HepG2 (cell line): Measurements from ENCODE around the gene SEC14L5. TPM values are rescaled to one million over a fixed set of nuclear protein-coding genes. Genes with fewer than 3 reads are reported as not detected.
A peak's percentile ranks its signal among the peaks of the same experiment; 100 is the strongest.

Experiments used
- ATAC-seq: fragments of 200-7000 bp; cut with Tn5 transposase; 3 replicates; pipeline ENCODE4 v1.9.1; 2020; ENCODE audit warnings: mild to moderate bottlenecking, moderate library complexity
- BruUV-seq: library from RNA; stranded (reverse); fragments of 400-500 nt; replicated peaks from 2 replicates; lab custom pipeline; 2021; lab: Mats Ljungman, UMichigan
- CTCF ChIA-PET: fragments of 300-600 bp; formaldehyde crosslinking; extraction: SDS; loops from one replicate; lab custom pipeline; 2021; ENCODE audit warnings: low total read pairs, inconsistent platforms, low intra/inter-chr PET ratio; lab: Yijun Ruan, JAX
- POLR2A ChIA-PET: fragments of 350-600 bp; sonication (Branson Sonifier 250); formaldehyde crosslinking; loops from one replicate; lab custom pipeline; 2020; ENCODE audit warnings: antibody characterized with exemption, inconsistent platforms; lab: Yijun Ruan, JAX
- DNase-seq: peaks from one replicate; pipeline ENCODE4 v3.0.0-alpha.2; 2015; ENCODE audit warnings: low spot score
- FAIRE-seq: peaks from 3 replicates; lab custom pipeline; 2011; peaks lifted over from hg19 to GRCh38; lab: Jason Lieb, UNC
- H2AFZ ChIP-seq: one replicate; pipeline ENCODE4 v1.6.1; 2011; ENCODE audit warnings: low read length, inconsistent platforms
- H3K27ac ChIP-seq: fragments of 300-600 bp; 3 replicates; pipeline ENCODE4 v1.8.0; 2011; ENCODE audit warnings: mixed run types, mild to moderate bottlenecking, mixed read lengths, low read length, inconsistent platforms; ENCODE audit not compliant: insufficient read depth; ENCODE audit errors: extremely low read length
- H3K27me3 ChIP-seq, 2 experiments: fragments of 200-600 bp in 1 of 2; 2 replicates in 1 of 2; 3 replicates in 1 of 2; pipeline versions ENCODE4 v1.6.0 to v1.8.0; 2011; ENCODE audit warnings: low read length in 2 of 2, mild to moderate bottlenecking in 2 of 2, moderate library complexity in 2 of 2, inconsistent platforms in 1 of 2; ENCODE audit not compliant: insufficient read depth in 2 of 2, control insufficient read depth in 1 of 2
- H3K36me3 ChIP-seq, 2 experiments: fragments of 200-600 bp in 1 of 2; replicated peaks in 1 of 2; 2 replicates in 1 of 2; 3 replicates in 1 of 2; pipeline versions ENCODE4 v1.5.1 to v1.8.0; 2011; ENCODE audit warnings: low read length in 2 of 2, inconsistent platforms in 1 of 2; ENCODE audit not compliant: insufficient read depth in 2 of 2, control insufficient read depth in 1 of 2
- H3K4me1 ChIP-seq: 2 replicates; pipeline ENCODE4 v1.5.1; 2012; ENCODE audit warnings: low read length, inconsistent platforms; ENCODE audit not compliant: insufficient read depth
- H3K4me2 ChIP-seq: 2 replicates; pipeline ENCODE4 v1.6.0; 2011; ENCODE audit warnings: low read depth, low read length, inconsistent platforms
- H3K4me3 ChIP-seq, 3 experiments: fragments of 200-600 bp in 1 of 3; sonication (generic), shearing (Covaris generic) in 1 of 3; replicated peaks in 1 of 3; 2 replicates each; pipeline ENCODE4 v1.5.1; 2011 to 2016; ENCODE audit warnings: low read length in 3 of 3, inconsistent platforms in 2 of 3, low read depth in 2 of 3, mild to moderate bottlenecking in 2 of 3, control low read depth in 1 of 3, mixed read lengths in 1 of 3; ENCODE audit not compliant: insufficient read depth in 1 of 3
- H3K79me2 ChIP-seq: one replicate; pipeline ENCODE4 v1.6.1; 2011; ENCODE audit warnings: low read length, inconsistent platforms; ENCODE audit not compliant: insufficient read depth
- H3K9ac ChIP-seq: 2 replicates; pipeline ENCODE4 v1.6.0; 2011; ENCODE audit warnings: mild to moderate bottlenecking, low read depth, low read length, inconsistent platforms; ENCODE audit not compliant: insufficient read depth
- H3K9me3 ChIP-seq: 2 replicates; pipeline ENCODE4 v1.5.1; 2012; ENCODE audit warnings: mild to moderate bottlenecking, low read length
- H4K20me1 ChIP-seq: 2 replicates; pipeline ENCODE4 v1.6.0; 2011; ENCODE audit warnings: inconsistent platforms, mild to moderate bottlenecking, low read length, moderate library complexity; ENCODE audit not compliant: insufficient read depth
- ATF1 ChIP-seq: IDR thresholded peaks from 2 replicates; pipeline ENCODE4 v1.6.1; 2016; ENCODE audit warnings: mild to moderate bottlenecking, control low read depth
- ATF5 ChIP-seq: sonication (generic); formaldehyde crosslinking; IDR thresholded peaks from 2 replicates; pipeline ENCODE4 v1.4.0; 2020; ENCODE audit warnings: mild to moderate bottlenecking, low read depth, missing genetic modification reagents
- CBX1 ChIP-seq: IDR thresholded peaks from one replicate; pipeline ENCODE4 v1.6.1; 2016; ENCODE audit warnings: antibody characterized with exemption, low read depth
- CBX5 ChIP-seq: sonication (generic); formaldehyde crosslinking; IDR thresholded peaks from 2 replicates; pipeline ENCODE4 v1.4.0; 2020; ENCODE audit warnings: missing genetic modification reagents, borderline replicate concordance
- ERF ChIP-seq: IDR thresholded peaks from 2 replicates; pipeline ENCODE4 v1.6.1; 2018; ENCODE audit warnings: missing biosample characterization, missing genetic modification reagents
- HNRNPUL1 ChIP-seq: fragments of 200-400 bp; formaldehyde crosslinking; IDR thresholded peaks from 2 replicates; pipeline ENCODE4 v1.6.1; 2017; ENCODE audit warnings: low read depth, mild to moderate bottlenecking, low read length, moderate library complexity
- HOXA7 ChIP-seq: sonication (generic); formaldehyde crosslinking; IDR thresholded peaks from 2 replicates; pipeline ENCODE4 v1.8.1; 2022; ENCODE audit warnings: mild to moderate bottlenecking, missing genetic modification reagents, moderate library complexity
- MAZ ChIP-seq, 2 experiments: sonication (generic) in 1 of 2; formaldehyde crosslinking in 1 of 2; IDR thresholded peaks; 2 replicates each; pipeline versions ENCODE4 v1.5.0 to v1.6.1; 2012 to 2020; ENCODE audit warnings: low read depth in 2 of 2, mild to moderate bottlenecking in 2 of 2, borderline replicate concordance in 1 of 2, improper control_type of control experiment in 1 of 2, low read length in 1 of 2, missing genetic modification reagents in 1 of 2, moderate library complexity in 1 of 2
- POGK ChIP-seq: sonication (generic); formaldehyde crosslinking; conservative IDR thresholded peaks from 2 replicates; pipeline ENCODE4 v1.8.0; 2022; ENCODE audit warnings: mild to moderate bottlenecking, moderate library complexity, missing genetic modification reagents
- SPEN ChIP-seq: sonication (generic); formaldehyde crosslinking; IDR thresholded peaks from 2 replicates; pipeline ENCODE4 v1.5.1; 2020; ENCODE audit warnings: low read depth, mild to moderate bottlenecking, missing genetic modification reagents
- TCF7 ChIP-seq: sonication (generic); IDR thresholded peaks from 2 replicates; pipeline ENCODE4 v1.6.1; 2016; ENCODE audit warnings: antibody characterized with exemption, low read depth
- ZNF225 ChIP-seq: sonication (generic); formaldehyde crosslinking; IDR thresholded peaks from 2 replicates; pipeline ENCODE4 v1.4.0; 2020; ENCODE audit warnings: mild to moderate bottlenecking, missing genetic modification reagents
- ZNF343 ChIP-seq: sonication (generic); formaldehyde crosslinking; IDR thresholded peaks from 2 replicates; pipeline ENCODE4 v1.4.0; 2020; ENCODE audit warnings: mild to moderate bottlenecking, missing genetic modification reagents
- ZNF577 ChIP-seq: sonication (generic); formaldehyde crosslinking; IDR thresholded peaks from 2 replicates; pipeline ENCODE4 v1.4.0; 2020; ENCODE audit warnings: mild to moderate bottlenecking, low read depth, missing genetic modification reagents, borderline replicate concordance
- ZNF607 ChIP-seq: sonication (generic); formaldehyde crosslinking; IDR thresholded peaks from 2 replicates; pipeline ENCODE4 v1.5.1; 2020; ENCODE audit warnings: missing genetic modification reagents, mild to moderate bottlenecking, borderline replicate concordance
- ZNF672 ChIP-seq: sonication (generic); formaldehyde crosslinking; IDR thresholded peaks from 2 replicates; pipeline ENCODE4 v1.8.1; 2022; ENCODE audit warnings: missing genetic modification reagents
- WGBS: methylation state at CpG from one replicate; pipeline ENCODE4 v1.1.6; 2017; ENCODE audit warnings: low lambda C conversion rate; 5-methylcytosine and 5-hydroxymethylcytosine counted together
- in situ Hi-C: cut with HindIII; loops from 2 replicates; pipeline ENCODE4 v1.10.0; 2017; ENCODE audit warnings: low pct_unique_long_range_greater_than_20kb; ENCODE audit not compliant: extremely low pct_ligation_motif_present
- intact Hi-C: fragments of 100-400 bp; cut with micrococcal nuclease; formaldehyde crosslinking; loops from one replicate; pipeline ENCODE4 v1.10.0; 2022; ENCODE audit not compliant: unreplicated experiment
- polyA plus RNA-seq, 8 experiments: library from polyadenylated mRNA; depleted of rRNA in 3 of 8; stranded (reverse) in 7 of 8; unstranded in 1 of 8; fragments of >200 nt; fragmentation: Illumina TruSeq in 4 of 8; extraction: Trizol in 4 of 8; gene quantifications; 2 replicates each; pipeline versions ENCODE4 v1.2.1 to v1.2.3, GENCODE V29; 2011 to 2016; ENCODE audit warnings: low read depth in 4 of 8, missing spikeins in 1 of 8, mixed read lengths in 1 of 8; ENCODE audit not compliant: insufficient read depth in 1 of 8
- total RNA-seq, 5 experiments: library from RNA; depleted of rRNA; stranded (reverse); fragments of >200 nt; fragmentation: Illumina TruSeq; extraction: Trizol; gene quantifications; 2 replicates each; pipeline ENCODE4 v1.2.3, GENCODE V29; 2016; ENCODE audit warnings: low read depth in 1 of 5
- TF ChIP-seq, protein P1 (sequence below): sonication (generic); formaldehyde crosslinking; IDR thresholded peaks from 2 replicates; pipeline ENCODE4 v1.8.0; 2022; ENCODE audit warnings: mild to moderate bottlenecking, missing genetic modification reagents; ENCODE audit not compliant: insufficient replicate concordance

SEC14L5 gene
- total and polyA plus RNA-seq, 2 of the 13 experiments (the other 11 are each of a cell fraction or from before 2014, with no cell fraction given): 0.40 to 0.42 TPM

- FAIRE-seq (peak; percentile 83), DNase-seq (peak; percentile 98), ATAC-seq (peak; percentile 82)
- ChIA-PET POLR2A (interaction anchor here (0.9 to 6.3 kb wide), 12 partner anchors 8 to 176 kb away, joined by 3 to 62 read pairs (median 4); partner anchors contain the start of genes NAGPA, PPL, ROGDI and SEC14L5), CTCF (no interaction called here)
- intact Hi-C loops: loop anchor here (5.0 kb wide), 1 partner anchor 32 kb away; no protein-coding TSS in a partner anchor
- no peaks in the 10 kb centered on the region for H4K20me1 ChIP-seq
- H3K36me3 ChIP-seq: no peaks in the 10 kb centered on the region
- in situ Hi-C loops: no loop called here
- no peaks in the 10 kb centered on the region for H3K79me2 ChIP-seq
- peak overlapping the region; percentile 62 for H3K27ac ChIP-seq
- no peaks in the 10 kb centered on the region; a peak in 1 of 5 replicates for H3K27me3 ChIP-seq
- H2AFZ ChIP-seq: no peak overlapping the region
- peaks cover 91% of the 10 kb centered on the region for H3K4me1 ChIP-seq
- WGBS: 1% methylated on average over 18 of the region's 20 CpGs
- no peaks in the 10 kb centered on the region for H3K9me3 ChIP-seq
- H3K4me2 ChIP-seq: peak overlapping the region; percentile 89
- peak overlapping the region; percentile 68 for H3K9ac ChIP-seq
- peak overlapping the region; percentile 9 to 63 (median 15); a peak in 4 of 6 replicates for H3K4me3 ChIP-seq
- TSS peak; percentile 53 for BruUV-seq
- TF ChIP-seq ATF1 (CRISPR knock-in tag) (no peak), ZNF607 (CRISPR knock-in tag) (no peak; the same call in 1 of the 2 replicates), MAZ (IDR thresholded peaks at IDR 0.05; ENCODE audit: borderline replicate concordance, low read depth, low read length) (peak; percentile 95), MAZ (CRISPR knock-in tag; IDR thresholded peaks at IDR 0.05; ENCODE audit: low read depth) (peak; percentile 88), ATF5 (CRISPR knock-in tag) (no peak), SPEN (CRISPR knock-in tag) (peak; percentile 79; the same call in 1 of the 2 replicates), ZNF343 (CRISPR knock-in tag) (no peak), CBX1 (no peak), ZNF577 (CRISPR knock-in tag) (no peak), ZNF672 (CRISPR knock-in tag) (no peak), ZNF225 (CRISPR knock-in tag) (no peak; the same call in 1 of the 2 replicates), TCF7 (no peak), ERF (peak; percentile 86), HNRNPUL1 (no peak), CBX5 (CRISPR knock-in tag) (peak; percentile 83; the same call in 1 of the 2 replicates), POGK (CRISPR knock-in tag) (peak; percentile 82), HOXA7 (CRISPR knock-in tag) (no peak)
- TF ChIP-seq, protein P1, sequence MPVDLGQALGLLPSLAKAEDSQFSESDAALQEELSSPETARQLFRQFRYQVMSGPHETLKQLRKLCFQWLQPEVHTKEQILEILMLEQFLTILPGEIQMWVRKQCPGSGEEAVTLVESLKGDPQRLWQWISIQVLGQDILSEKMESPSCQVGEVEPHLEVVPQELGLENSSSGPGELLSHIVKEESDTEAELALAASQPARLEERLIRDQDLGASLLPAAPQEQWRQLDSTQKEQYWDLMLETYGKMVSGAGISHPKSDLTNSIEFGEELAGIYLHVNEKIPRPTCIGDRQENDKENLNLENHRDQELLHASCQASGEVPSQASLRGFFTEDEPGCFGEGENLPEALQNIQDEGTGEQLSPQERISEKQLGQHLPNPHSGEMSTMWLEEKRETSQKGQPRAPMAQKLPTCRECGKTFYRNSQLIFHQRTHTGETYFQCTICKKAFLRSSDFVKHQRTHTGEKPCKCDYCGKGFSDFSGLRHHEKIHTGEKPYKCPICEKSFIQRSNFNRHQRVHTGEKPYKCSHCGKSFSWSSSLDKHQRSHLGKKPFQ: peak; percentile 20
Observed at GRCh38 chr16:4944333-4945281, 13.5 kb upstream of the SEC14L5 start.
